GM19438 (cell line): ENCODE results near the gene ZNF345.

Experiments used
- ATAC-seq: cut with Tn5 transposase; IDR thresholded peaks from one replicate; pipeline ENCODE4 v1.9.1; 2021; ENCODE audit warnings: low read depth; ENCODE audit not compliant: unreplicated experiment

Gene ZNF345

GRCh38 chr19:36850559-36851442 lies at the start of gene ZNF345:
ZNF345 (plus strand) TSS chr19:36850876; CDS start chr19:36876831, 25,955 bp downstream.
- peak; percentile 72 for ATAC-seq

GRCh38 chr19:36805364-36805763 lies 45.3 kb upstream of the ZNF345 start:
- ATAC-seq, result no peak

GRCh38 chr19:36807029-36807428 lies 43.6 kb upstream of the ZNF345 start:
- no peak for ATAC-seq

- no peak for ATAC-seq
Measured at GRCh38 chr19:36819130-36819630, 31.5 kb upstream of the ZNF345 start.

- ATAC-seq, result no peak
Measured at GRCh38 chr19:36821758-36822157, 28.9 kb upstream of the ZNF345 start.

- ATAC-seq, result no peak
Measured at GRCh38 chr19:36833430-36833829, 17.2 kb upstream of the ZNF345 start.

- ATAC-seq, result no peak
Measured at GRCh38 chr19:36837176-36837905, 13.3 kb upstream of the ZNF345 start.

GRCh38 chr19:36837906-36838783 lies 12.5 kb upstream of the ZNF345 start, which contains the start of gene ZNF790:
ZNF790 (minus strand) TSS chr19:36838387; CDS start chr19:36825619, 12,768 bp downstream.
- ATAC-seq, result peak; percentile 95

- no peak for ATAC-seq
Measured at GRCh38 chr19:36838784-36839324, 11.8 kb upstream of the ZNF345 start.

- ATAC-seq, result no peak
Measured at GRCh38 chr19:36847968-36848367, 2.7 kb upstream of the ZNF345 start.

GRCh38 chr19:36849701-36850558 lies 746 bp upstream of the ZNF345 start:
- ATAC-seq, result peak; percentile 74

- ATAC-seq, result no peak
Measured at GRCh38 chr19:36851898-36852297, 1.2 kb downstream of the ZNF345 start.

GRCh38 chr19:36876993-36877938 lies 26.6 kb downstream of the ZNF345 start:
- ATAC-seq, result no peak

- ATAC-seq, result no peak
Measured at GRCh38 chr19:36891768-36892357, 41.2 kb downstream of the ZNF345 start.

GRCh38 chr19:36894849-36895383 lies 44.2 kb downstream of the ZNF345 start:
- ATAC-seq, result no peak

GRCh38 chr19:36898422-36898821 lies 47.7 kb downstream of the ZNF345 start:
- ATAC-seq, result no peak
